ENCODE measurements around the gene ASB18.
"Not testable (repeated sequence)": the region's sequence is repeated elsewhere in the genome, so short reads cannot be mapped to it uniquely, and the experiment has no call there.

Gene ASB18

GRCh38 chr2:236264256-236264655 lies at the start of gene ASB18:
TSS of gene ASB18 (minus strand) at chr2:236264406. CDS start at chr2:236264345, 61 bp downstream.
- DNase-seq (ENCODE audit: low read depth): no peak

- DNase-seq (ENCODE audit: low read depth): no peak
Observed at GRCh38 chr2:236311286-236311685, 47.1 kb upstream of the ASB18 start.

- no peak for DNase-seq (ENCODE audit: low read depth)
Observed at GRCh38 chr2:236309669-236310029, 45.4 kb upstream of the ASB18 start.

GRCh38 chr2:236308855-236309668 lies 44.9 kb upstream of the ASB18 start:
- DNase-seq (ENCODE audit: low read depth): no peak

GRCh38 chr2:236307641-236308040 lies 43.4 kb upstream of the ASB18 start:
- no peak for DNase-seq (ENCODE audit: low read depth)

- no peak for DNase-seq (ENCODE audit: low read depth)
Observed at GRCh38 chr2:236306825-236307540, 42.8 kb upstream of the ASB18 start.

- no peak for DNase-seq (ENCODE audit: low read depth)
Observed at GRCh38 chr2:236305964-236306605, 41.9 kb upstream of the ASB18 start.

- no peak for DNase-seq (ENCODE audit: low read depth)
Observed at GRCh38 chr2:236305531-236305930, 41.3 kb upstream of the ASB18 start.

- DNase-seq (ENCODE audit: low read depth): no peak
Observed at GRCh38 chr2:236303935-236304334, 39.7 kb upstream of the ASB18 start.

GRCh38 chr2:236302555-236302954 lies 38.3 kb upstream of the ASB18 start:
- DNase-seq (ENCODE audit: low read depth): no peak

- no peak for DNase-seq (ENCODE audit: low read depth)
Observed at GRCh38 chr2:236298924-236299475, 34.8 kb upstream of the ASB18 start.

GRCh38 chr2:236295481-236295880 lies 31.3 kb upstream of the ASB18 start:
- DNase-seq (ENCODE audit: low read depth): no peak

- no peak for DNase-seq (ENCODE audit: low read depth)
Observed at GRCh38 chr2:236294647-236295046, 30.4 kb upstream of the ASB18 start.

- no peak for DNase-seq (ENCODE audit: low read depth)
Observed at GRCh38 chr2:236293241-236293810, 29.1 kb upstream of the ASB18 start.

- DNase-seq (ENCODE audit: low read depth): no peak
Observed at GRCh38 chr2:236291911-236292310, 27.7 kb upstream of the ASB18 start.

GRCh38 chr2:236291476-236291875 lies 27.3 kb upstream of the ASB18 start:
- no peak for DNase-seq (ENCODE audit: low read depth)

- DNase-seq (ENCODE audit: low read depth): no peak
Observed at GRCh38 chr2:236290742-236291425, 26.7 kb upstream of the ASB18 start.

GRCh38 chr2:236289766-236290462 lies 25.7 kb upstream of the ASB18 start:
- no peak for DNase-seq (ENCODE audit: low read depth)

- not testable (repeated sequence) for DNase-seq (ENCODE audit: low read depth)
Observed at GRCh38 chr2:236288373-236288772, 24.2 kb upstream of the ASB18 start.

GRCh38 chr2:236287656-236288055 lies 23.4 kb upstream of the ASB18 start:
- no peak for DNase-seq (ENCODE audit: low read depth)

Measured in HS-27A (cell line).